Transverse colon (tissue), 4 donors: ENCODE measurements around the gene POTEH. TPM values are rescaled to one million over a fixed set of nuclear protein-coding genes. Genes with fewer than 3 reads are reported as not detected.
"Not testable (repeated sequence)": the region's sequence is repeated elsewhere in the genome, so short reads cannot be mapped to it uniquely, and the experiment has no call there.

Experiments
- DNase-seq: peaks from one replicate; pipeline ENCODE4 v3.0.0-alpha.2; 2019
- H3K27ac ChIP-seq, 4 donors: fragments of 200-600 bp; sonication (generic); 2 replicates each; pipeline ENCODE4 v1.5.1; 2016 to 2018; ENCODE audit warnings: inconsistent platforms in 4 of 4
- H3K27me3 ChIP-seq: fragments of 200-600 bp; sonication (generic); 2 replicates; pipeline ENCODE4 v1.5.1; 2017; ENCODE audit warnings: inconsistent platforms
- H3K36me3 ChIP-seq, 4 donors: fragments of 200-600 bp; sonication (generic); 2 replicates each; pipeline ENCODE4 v1.5.1; 2017 to 2019; ENCODE audit warnings: inconsistent platforms in 4 of 4
- H3K4me1 ChIP-seq, 4 donors: fragments of 200-600 bp; sonication (generic); 2 replicates each; pipeline ENCODE4 v1.5.1; 2017 to 2020; ENCODE audit warnings: inconsistent platforms in 4 of 4
- H3K4me3 ChIP-seq, 4 donors: fragments of 200-600 bp; sonication (generic); 1 replicate in 1 of 4; 2 replicates in 3 of 4; pipeline versions ENCODE4 v1.5.1 to v1.6.1; 2017 to 2019; ENCODE audit warnings: inconsistent platforms in 4 of 4
- H3K9me3 ChIP-seq, 2 donors: fragments of 200-600 bp; sonication (generic); 2 replicates each; pipeline ENCODE4 v1.5.1; 2017 to 2019; ENCODE audit warnings: inconsistent platforms in 2 of 2
- WGBS, 2 donors: methylation state at CpG; one replicate each; pipeline ENCODE4 v1.1.5; 2018; ENCODE audit warnings: low coverage in 1 of 2; 5-methylcytosine and 5-hydroxymethylcytosine counted together
- in situ Hi-C, 4 donors: fragments of 200-750 bp; cut with MboI; loops; one replicate each; pipeline versions ENCODE4 v1.15.0 to v1.15.1; 2017; ENCODE audit warnings: low sequenced_read_pairs in 3 of 4, low pct_ligation_motif_present in 1 of 4, low pct_unique_long_range_greater_than_20kb in 1 of 4
- intact Hi-C: fragments of 100-400 bp; cut with DNase I; formaldehyde crosslinking; loops from one replicate; pipeline ENCODE4 v1.15.1; 2023; ENCODE audit warnings: low total_unique reads
- total RNA-seq, 4 donors: library from RNA; depleted of rRNA; stranded (reverse); fragments of >200 nt; gene quantifications; one replicate each; pipeline ENCODE4 v1.1.0, GENCODE V29; 2016

POTEH gene
- total RNA-seq, 4 donors from 2014 or later, result not detected

DNA sequence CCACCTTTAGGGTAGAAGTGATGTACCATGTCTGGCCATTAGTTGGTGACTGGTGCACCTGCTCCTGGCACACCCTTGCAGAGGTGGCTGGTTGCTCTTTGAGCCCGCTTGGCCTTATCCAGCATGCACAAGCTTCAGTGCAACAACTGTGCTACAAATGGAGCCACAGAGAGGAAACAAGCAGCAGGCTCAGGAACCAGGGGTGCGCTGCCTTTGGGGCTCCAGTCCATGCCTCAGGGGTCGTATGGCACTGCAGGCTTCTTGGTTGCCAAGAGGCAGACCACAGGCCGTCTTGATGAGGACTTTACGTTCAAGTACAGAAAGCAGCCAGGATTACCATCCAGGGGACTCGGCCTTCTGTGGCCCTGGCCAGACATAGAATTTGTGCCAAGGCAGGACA lies 44.6 kb downstream of the POTEH start:
- 74% methylated on average over 4 of the region's 6 CpGs; no CpG with 5 or more reads in 1 of the 2 donors for WGBS, 2 donors
- H3K36me3 ChIP-seq, in situ Hi-C loops, H3K9me3 ChIP-seq, H3K27me3 ChIP-seq, H3K4me1 ChIP-seq, intact Hi-C loops, H3K4me3 ChIP-seq, DNase-seq, H3K27ac ChIP-seq: not testable (repeated sequence)

DNA sequence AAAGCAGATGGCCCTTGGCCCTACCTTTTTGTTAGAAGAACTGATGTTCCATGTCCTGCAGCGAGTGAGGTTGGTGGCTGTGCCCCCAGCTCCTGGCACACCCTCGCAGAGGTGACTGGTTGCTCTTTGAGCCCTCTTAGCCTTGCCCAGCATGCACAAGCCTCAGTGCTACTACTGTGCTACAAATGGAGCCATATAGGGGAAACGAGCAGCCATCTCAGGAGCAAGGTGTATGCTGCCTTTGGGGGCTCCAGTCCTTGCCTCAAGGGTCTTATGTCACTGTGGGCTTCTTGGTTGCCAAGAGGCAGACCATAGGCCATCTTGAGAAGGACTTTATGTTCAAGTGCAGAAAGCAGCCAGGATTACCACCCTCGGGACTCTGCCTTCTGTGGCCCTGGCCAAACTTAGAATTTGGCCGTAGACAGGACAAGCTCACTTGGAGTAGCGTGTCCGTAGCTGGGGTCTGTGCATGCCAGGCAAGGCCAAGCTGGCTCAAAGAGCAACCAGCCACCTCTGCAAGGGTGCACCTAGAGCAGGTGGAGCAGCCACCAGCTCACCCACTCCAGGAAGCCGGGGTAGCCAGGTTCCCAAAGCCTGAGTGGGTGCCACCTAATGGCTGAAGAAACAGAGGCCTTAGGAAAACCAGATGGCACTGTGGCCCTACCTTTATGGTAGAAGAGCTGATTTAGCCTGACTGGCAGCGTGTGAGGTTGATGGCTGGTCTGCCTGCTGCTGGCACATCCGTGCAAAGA lies 48.5 kb downstream of the POTEH start:
- H3K9me3 ChIP-seq, H3K27me3 ChIP-seq, H3K36me3 ChIP-seq, H3K4me1 ChIP-seq, DNase-seq, H3K27ac ChIP-seq, H3K4me3 ChIP-seq, intact Hi-C loops, in situ Hi-C loops: not testable (repeated sequence)
- WGBS, 2 donors, result no CpG with 5 or more reads among the region's 10 CpGs

DNA sequence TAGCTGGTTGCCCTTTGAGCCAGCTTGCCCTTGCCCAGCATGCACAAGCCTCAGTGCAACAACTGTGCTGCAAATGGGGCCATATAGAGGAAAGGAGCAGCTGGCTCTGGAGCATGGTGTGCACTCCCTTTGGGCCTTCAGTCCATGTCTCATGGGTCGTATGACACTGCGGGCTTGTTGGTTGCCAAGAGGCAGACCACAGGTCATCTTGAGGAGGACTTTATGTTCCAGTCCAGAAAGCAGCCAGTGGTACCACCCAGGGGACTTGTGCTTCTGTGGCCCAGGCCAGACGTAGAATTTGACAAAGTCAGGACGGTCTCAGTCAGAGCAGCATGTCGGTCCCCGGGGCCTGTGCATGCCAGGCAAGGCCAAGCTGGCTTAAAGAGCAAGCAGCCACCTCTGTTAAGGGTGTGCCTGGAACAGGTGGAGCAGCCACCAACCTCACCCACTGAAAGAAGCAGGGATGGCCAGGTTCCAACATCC lies 49.1 kb downstream of the POTEH start:
- H3K4me3 ChIP-seq, H3K27ac ChIP-seq, intact Hi-C loops, in situ Hi-C loops, H3K27me3 ChIP-seq, H3K36me3 ChIP-seq, DNase-seq, H3K4me1 ChIP-seq, H3K9me3 ChIP-seq: not testable (repeated sequence)
- 75% methylated on average over 2 of the region's 6 CpGs; no CpG with 5 or more reads in 1 of the 2 donors for WGBS, 2 donors

DNA sequence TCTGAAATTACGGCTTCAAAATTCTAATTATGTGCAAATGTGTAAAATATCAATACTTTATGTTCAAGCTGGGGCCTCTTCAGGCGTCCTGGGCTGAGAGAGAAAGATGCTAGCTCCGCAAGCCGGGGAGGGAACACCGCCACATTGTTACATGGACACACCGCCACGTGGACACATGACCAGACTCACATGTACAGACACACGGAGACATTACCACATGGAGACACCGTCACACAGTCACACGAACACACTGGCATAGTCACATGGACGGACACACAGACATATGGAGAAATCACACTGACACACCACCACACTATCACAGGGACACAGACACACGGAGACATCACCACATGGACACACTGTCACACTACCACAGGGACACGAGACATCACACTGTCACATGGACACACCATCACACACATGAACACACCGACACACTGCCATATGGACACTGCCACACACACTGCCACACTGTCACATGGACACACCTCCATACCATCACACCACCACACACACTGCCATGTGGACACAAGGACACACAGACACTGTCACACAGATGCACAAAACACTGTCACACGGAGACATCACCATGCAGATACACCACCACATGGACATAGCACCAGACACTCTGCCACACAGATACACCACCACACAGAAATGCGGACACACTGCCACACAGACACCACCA lies 58.0 kb downstream of the POTEH start:
- WGBS, 2 donors, result 87% methylated on average over 12 of the region's 16 CpGs; no CpG with 5 or more reads in 1 of the 2 donors
- intact Hi-C loops, H3K27ac ChIP-seq, H3K4me3 ChIP-seq, DNase-seq, in situ Hi-C loops, H3K27me3 ChIP-seq, H3K4me1 ChIP-seq, H3K36me3 ChIP-seq, H3K9me3 ChIP-seq: not testable (repeated sequence)

DNA sequence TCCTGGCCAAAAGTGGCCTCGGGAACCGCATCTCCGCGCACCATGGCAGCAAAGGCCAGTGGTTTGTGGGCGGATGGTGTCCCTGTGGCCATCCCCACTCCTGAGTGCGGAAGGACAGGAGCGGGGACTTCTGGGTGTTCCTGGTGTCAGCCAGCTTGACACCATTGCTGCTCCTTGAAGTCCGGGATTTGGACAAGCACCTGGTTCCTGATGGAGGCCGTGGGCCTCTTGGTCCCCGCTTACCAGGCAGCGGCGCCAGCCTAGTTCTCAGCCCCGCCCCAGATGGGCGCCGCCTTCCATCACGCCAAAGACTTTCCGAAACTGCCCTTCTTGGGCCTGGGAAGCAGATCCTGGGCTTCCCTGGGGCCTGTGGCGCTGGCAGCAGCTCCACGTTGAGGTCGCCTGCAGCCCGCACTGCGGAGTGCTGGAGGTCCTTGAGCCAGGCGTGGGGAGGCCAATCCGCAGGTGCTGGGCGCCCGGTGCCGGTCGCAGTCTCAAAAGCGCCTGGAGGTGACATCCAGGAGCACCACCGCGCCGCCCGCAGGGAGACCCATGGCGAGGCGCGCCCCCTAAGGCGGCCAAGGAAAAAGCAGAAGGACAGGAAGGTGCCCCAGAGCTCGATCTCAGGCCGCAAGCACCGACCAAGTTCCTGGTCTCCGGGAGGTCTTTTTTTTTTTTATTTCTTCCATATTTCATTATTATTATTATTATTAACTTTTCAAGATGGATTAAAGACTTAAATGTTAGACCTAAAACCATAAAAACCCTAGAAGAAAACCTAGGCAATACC lies 59.5 kb downstream of the POTEH start:
- H3K9me3 ChIP-seq, H3K27me3 ChIP-seq, intact Hi-C loops, H3K4me1 ChIP-seq, H3K36me3 ChIP-seq, DNase-seq, H3K4me3 ChIP-seq, in situ Hi-C loops, H3K27ac ChIP-seq: not testable (repeated sequence)
- WGBS, 2 donors, result 80 to 86% methylated on average over 1 to 41 of the region's 41 CpGs

DNA sequence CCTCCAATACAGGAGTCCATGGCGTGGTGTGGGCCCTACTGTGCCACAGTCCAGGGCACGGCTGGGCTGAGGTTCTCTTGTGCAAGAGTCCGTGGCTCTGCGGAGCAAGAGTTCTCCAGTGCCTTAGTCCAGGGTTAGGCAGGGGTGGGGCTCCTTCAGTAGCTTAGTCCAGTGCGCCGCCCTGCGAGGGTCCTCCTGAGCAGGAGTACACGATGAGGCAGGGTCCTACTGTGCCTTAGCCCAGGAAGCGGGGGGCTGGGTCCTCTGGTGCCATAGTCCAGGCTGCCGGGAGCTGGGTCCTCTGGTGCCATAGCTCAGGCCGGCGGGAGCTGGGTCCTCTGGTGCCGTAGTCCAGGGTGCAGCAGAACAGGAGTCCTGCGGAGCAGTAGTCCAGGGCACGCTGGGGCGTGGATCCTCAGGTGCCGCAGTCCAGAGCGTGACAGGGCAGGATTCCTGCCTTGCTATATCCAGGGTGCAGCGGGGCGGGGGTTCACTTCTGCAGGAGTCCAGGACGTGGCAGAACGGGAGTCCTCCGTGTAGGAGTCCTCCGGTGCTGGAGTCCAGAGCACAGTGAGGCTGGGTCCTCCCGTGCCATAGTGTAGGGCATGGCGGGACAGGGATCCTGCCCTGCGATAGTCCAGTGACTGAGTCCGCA lies 69.7 kb downstream of the POTEH start:
- in situ Hi-C loops, H3K27me3 ChIP-seq, H3K4me3 ChIP-seq, H3K9me3 ChIP-seq, DNase-seq, intact Hi-C loops, H3K27ac ChIP-seq, H3K4me1 ChIP-seq, H3K36me3 ChIP-seq: not testable (repeated sequence)
- 91% methylated on average over 10 of the region's 28 CpGs; no CpG with 5 or more reads in 1 of the 2 donors for WGBS, 2 donors

DNA sequence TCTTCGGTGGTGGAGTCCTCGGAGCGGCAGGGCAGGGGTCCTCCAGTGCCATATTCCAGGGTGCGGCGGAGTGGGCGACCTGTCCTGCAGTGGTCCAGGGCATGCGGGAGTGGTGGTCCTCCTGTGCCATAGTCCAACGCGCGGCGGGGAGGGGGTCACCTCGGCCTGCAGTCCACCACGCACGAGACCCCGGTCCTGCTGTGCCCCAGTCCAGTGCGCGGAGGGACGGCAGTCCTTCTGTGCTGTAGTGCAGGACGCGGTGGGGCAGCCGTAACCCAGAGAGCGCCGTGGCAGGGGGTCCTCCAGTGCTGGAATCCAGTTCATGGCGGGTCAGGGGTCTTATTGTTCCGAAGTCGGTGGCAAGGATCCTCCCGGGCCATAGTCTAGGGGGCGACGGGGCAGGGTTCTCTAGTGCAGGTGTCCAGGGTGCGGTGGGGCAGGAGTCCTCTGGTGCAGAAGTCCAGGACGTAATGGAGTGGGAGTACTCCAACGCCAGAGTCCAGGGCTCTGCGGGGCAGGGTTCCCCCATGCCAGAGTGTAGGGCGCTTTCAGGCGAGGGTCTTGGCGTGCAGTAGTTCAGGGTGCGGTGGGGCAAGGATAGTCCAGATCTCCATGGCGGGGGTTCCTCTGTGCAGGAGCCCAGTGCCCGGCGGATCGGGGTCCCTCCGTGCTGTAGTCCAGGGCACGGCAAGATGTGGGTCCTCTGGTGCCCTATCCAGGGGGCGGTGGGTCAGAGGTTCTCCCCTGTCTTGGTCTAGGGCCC lies 70.7 kb downstream of the POTEH start:
- H3K4me1 ChIP-seq, H3K27ac ChIP-seq, intact Hi-C loops, DNase-seq, in situ Hi-C loops, H3K27me3 ChIP-seq, H3K9me3 ChIP-seq, H3K36me3 ChIP-seq, H3K4me3 ChIP-seq: not testable (repeated sequence)
- 98% methylated on average over 7 of the region's 44 CpGs; no CpG with 5 or more reads in 1 of the 2 donors for WGBS, 2 donors

DNA sequence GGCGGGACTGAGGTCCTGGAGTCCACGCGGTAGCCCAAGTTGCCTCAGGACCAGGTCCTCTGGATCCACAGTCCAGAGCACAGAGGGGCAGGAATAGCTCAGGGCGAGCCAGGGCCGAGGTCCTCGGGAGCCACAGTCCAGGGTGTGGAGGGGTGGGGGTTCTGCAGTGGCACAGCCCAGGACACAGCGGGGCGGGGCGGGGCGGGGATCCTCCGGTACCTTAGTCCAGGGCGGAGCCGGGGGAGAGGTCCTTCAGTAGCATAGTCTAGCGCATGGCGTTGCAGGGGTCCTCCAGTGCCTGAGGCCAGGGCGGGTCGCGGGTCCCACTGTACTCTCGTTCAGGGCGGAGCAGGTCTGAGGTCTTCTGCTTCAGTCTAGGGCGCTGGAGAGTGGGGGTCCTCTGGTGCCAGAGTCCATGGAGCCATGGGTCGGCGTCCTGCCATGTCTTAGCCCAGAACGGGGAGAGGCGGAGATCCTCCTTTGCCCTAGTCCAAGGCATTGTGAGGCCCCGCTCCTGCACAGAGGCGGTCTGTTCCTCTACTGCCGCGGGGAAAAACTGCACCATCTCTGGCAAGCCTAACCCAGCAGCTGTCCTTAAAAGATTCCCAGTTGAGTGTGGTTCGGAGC lies 71.4 kb downstream of the POTEH start:
- H3K9me3 ChIP-seq, intact Hi-C loops, DNase-seq, H3K36me3 ChIP-seq, H3K4me3 ChIP-seq, H3K27ac ChIP-seq, H3K27me3 ChIP-seq, in situ Hi-C loops, H3K4me1 ChIP-seq: not testable (repeated sequence)
- WGBS, 2 donors, result 93% methylated on average over 24 of the region's 30 CpGs; no CpG with 5 or more reads in 1 of the 2 donors

DNA sequence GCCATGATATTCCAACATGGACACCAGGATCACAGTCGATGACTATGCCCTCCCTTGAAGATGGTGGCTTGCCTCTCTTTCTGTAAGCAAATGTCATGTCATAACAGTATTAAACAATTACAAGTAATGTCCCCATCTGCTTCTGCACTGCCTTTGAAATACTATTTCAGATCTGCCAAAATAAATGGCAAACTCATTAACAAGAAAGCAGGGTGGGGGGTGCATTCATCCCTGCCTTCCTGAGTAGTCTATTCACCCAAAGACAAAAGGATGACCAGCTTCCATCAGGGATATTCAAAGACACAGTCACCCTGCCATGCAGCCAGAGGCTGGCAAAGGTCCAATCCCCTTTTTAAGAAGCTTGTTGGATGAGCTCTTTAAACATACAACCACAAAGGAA lies 73.7 kb downstream of the POTEH start:
- H3K27ac ChIP-seq, H3K36me3 ChIP-seq, DNase-seq, in situ Hi-C loops, H3K4me3 ChIP-seq, intact Hi-C loops, H3K4me1 ChIP-seq, H3K9me3 ChIP-seq, H3K27me3 ChIP-seq: not testable (repeated sequence)
- no CpG with 5 or more reads among the region's 1 CpG for WGBS, 2 donors
